Astrocyte of the cerebellum (primary cell): ENCODE measurements around the gene B3GNT9.

Experiments
- DNase-seq: peaks from one replicate; pipeline ENCODE4 v3.0.0-alpha.2; 2011; ENCODE audit warnings: low read depth
- H3K4me3 ChIP-seq: 2 replicates; pipeline ENCODE4 v1.5.1; 2011; ENCODE audit warnings: mild to moderate bottlenecking, low read depth, low read length, moderate library complexity
- in situ Hi-C: cut with HindIII; loops from 2 replicates; pipeline ENCODE4 v1.10.0; 2017; ENCODE audit warnings: low sequenced_read_pairs
- TF ChIP-seq, protein P1 (sequence below): IDR thresholded peaks from 2 replicates; pipeline ENCODE4 v1.5.1; 2012; ENCODE audit warnings: low read length, low read depth, moderate library complexity, mild to moderate bottlenecking; ENCODE audit errors: missing control alignments

B3GNT9 gene

GRCh38 chr16:67164599-67165061, 13.8 kb upstream of the B3GNT9 start, which contains the start of gene HSF4:
Gene HSF4, plus strand, starts transcription at chr16:67164745. Its CDS starts 67 bp downstream, at chr16:67164812.
- peak within 1 kb of the TSS; percentile 18 for H3K4me3 ChIP-seq

GRCh38 chr16:67163999-67164558, 13.3 kb upstream of the B3GNT9 start:
- DNase-seq: no peak
- peak overlapping the region; percentile 18 for H3K4me3 ChIP-seq
- TF ChIP-seq, protein P1, sequence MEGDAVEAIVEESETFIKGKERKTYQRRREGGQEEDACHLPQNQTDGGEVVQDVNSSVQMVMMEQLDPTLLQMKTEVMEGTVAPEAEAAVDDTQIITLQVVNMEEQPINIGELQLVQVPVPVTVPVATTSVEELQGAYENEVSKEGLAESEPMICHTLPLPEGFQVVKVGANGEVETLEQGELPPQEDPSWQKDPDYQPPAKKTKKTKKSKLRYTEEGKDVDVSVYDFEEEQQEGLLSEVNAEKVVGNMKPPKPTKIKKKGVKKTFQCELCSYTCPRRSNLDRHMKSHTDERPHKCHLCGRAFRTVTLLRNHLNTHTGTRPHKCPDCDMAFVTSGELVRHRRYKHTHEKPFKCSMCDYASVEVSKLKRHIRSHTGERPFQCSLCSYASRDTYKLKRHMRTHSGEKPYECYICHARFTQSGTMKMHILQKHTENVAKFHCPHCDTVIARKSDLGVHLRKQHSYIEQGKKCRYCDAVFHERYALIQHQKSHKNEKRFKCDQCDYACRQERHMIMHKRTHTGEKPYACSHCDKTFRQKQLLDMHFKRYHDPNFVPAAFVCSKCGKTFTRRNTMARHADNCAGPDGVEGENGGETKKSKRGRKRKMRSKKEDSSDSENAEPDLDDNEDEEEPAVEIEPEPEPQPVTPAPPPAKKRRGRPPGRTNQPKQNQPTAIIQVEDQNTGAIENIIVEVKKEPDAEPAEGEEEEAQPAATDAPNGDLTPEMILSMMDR: no peak
- in situ Hi-C loops: no loop called here

More at GRCh38 chr16:67164599-67165061, 13.8 kb upstream of the B3GNT9 start, which contains the start of gene HSF4:
- TF ChIP-seq, protein P1: no peak
- in situ Hi-C loops: no loop called here
- DNase-seq: no peak

- H3K4me3 ChIP-seq: peak overlapping the region; percentile 18
- TF ChIP-seq, protein P1: no peak
- in situ Hi-C loops: no loop called here
- no peak for DNase-seq
Observed at GRCh38 chr16:67163164-67163998, 12.6 kb upstream of the B3GNT9 start.

DNA sequence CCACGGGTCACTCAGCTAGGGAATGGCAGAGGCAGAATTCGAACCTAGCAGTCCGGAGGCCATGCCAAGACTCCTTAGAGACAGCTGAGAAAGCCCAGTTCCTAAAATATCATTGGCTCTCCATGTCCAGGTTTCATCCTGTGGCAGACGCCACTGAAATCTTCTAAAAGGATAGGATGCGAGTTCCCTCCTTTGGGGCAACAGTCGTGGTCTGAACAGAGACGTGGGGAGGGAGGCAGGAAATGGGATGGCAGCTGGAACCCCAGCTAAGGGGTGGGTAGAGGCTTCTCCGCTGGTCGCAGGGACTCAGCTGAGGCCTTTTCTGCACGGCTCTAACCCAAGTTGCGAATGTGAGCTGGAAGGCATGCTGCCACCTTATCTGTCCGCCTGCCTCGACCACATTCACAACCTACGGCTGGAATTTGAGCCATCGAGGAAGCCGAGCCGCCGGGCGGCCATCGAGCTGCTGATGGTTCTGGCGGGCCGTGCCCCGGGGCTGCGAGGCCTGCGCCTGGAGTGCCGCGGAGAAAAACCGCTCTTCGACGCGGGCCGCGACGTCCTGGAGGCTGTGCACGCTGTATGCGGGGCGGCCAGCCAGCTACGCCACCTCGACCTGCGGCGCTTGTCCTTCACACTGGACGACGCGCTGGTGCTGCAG, 11.8 kb upstream of the B3GNT9 start:
- DNase-seq: no peak
- TF ChIP-seq, protein P1: no peak
- no peak overlapping the region for H3K4me3 ChIP-seq
- in situ Hi-C loops: no loop called here

DNA sequence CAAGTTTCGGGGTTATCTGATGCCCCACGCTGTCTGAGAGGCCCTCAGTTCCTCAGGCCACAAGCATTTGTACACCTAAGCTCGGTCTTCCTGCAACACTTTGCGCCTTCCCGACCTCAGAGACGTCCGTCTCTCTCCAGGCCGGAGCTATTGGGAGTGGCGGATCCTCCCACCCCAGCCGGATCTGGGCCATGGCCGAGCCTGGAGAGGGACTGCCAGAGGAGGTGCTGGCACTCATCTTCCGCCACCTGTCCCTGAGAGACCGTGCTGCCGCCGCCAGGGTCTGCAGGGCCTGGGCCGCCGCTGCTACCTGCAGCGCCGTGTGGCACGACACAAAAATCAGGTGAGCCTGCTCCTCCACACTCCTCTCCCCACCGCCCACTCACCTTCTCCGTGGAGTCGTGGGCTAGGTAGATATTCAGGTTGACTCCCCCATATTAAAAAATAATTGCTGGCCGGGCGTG, 10.8 kb upstream of the B3GNT9 start:
- TF ChIP-seq, protein P1: no peak
- DNase-seq: no peak
- no peak overlapping the region for H3K4me3 ChIP-seq
- in situ Hi-C loops: no loop called here
